Body of pancreas (tissue), 4 donors: ENCODE data around the gene DEGS1. TPM values are rescaled to one million over a fixed set of nuclear protein-coding genes. Genes with fewer than 3 reads are reported as not detected.
A peak's percentile ranks its signal among the peaks of the same experiment; 100 is the strongest.

Source experiments
- ATAC-seq: fragments of 150-250 bp; one replicate; pipeline ENCODE4 v1.9.1; 2016
- DNase-seq, 4 donors: peaks; one replicate each; pipeline ENCODE4 v3.0.0-alpha.2; 2019
- H3K27ac ChIP-seq, 4 donors: fragments of 200-600 bp; sonication (generic); 1 replicate in 3 of 4; 2 replicates in 1 of 4; pipeline versions ENCODE4 v1.5.1 to v1.6.1; 2016 to 2019; ENCODE audit warnings: mild to moderate bottlenecking in 1 of 4, mixed read lengths in 1 of 4, moderate library complexity in 1 of 4
- H3K27me3 ChIP-seq, 2 donors: fragments of 200-600 bp; sonication (generic); one replicate each; pipeline ENCODE4 v1.6.0; 2016; ENCODE audit warnings: mild to moderate bottlenecking in 1 of 2
- H3K36me3 ChIP-seq, 2 donors: fragments of 200-600 bp; sonication (generic); replicated peaks in 1 of 2; 2 replicates each; pipeline ENCODE4 v1.5.1; 2016; ENCODE audit warnings: low read depth in 2 of 2; ENCODE audit not compliant: insufficient read depth in 1 of 2
- H3K4me1 ChIP-seq: fragments of 200-600 bp; sonication (generic); one replicate; pipeline ENCODE4 v1.6.0; 2016
- H3K4me3 ChIP-seq, 2 donors: fragments of 200-600 bp; sonication (generic); 1 replicate in 1 of 2; 2 replicates in 1 of 2; pipeline ENCODE4 v1.5.1; 2016 to 2019
- H3K9me3 ChIP-seq, 3 donors: fragments of 200-600 bp; sonication (generic); 1 replicate in 2 of 3; 2 replicates in 1 of 3; pipeline ENCODE4 v1.5.1; 2016
- CTCF ChIP-seq, 7 experiments: fragments of 450-650 bp in 4 of 7; fragments of 200-600 bp in 3 of 7; sonication (generic) in 3 of 7; IDR thresholded peaks; one replicate each; pipeline ENCODE4 v1.5.1; 2016 to 2019; ENCODE audit warnings: antibody characterized with exemption in 7 of 7
- POLR2A ChIP-seq, 3 donors: fragments of 450-650 bp; IDR thresholded peaks; one replicate each; pipeline ENCODE4 v1.6.1; 2016; ENCODE audit warnings: antibody characterized with exemption in 3 of 3, mild to moderate bottlenecking in 2 of 3
- WGBS, 2 donors: methylation state at CpG; one replicate each; pipeline ENCODE4 v1.1.5; 2017; 5-methylcytosine and 5-hydroxymethylcytosine counted together
- intact Hi-C: fragments of 100-400 bp; cut with DNase I; formaldehyde crosslinking; loops from one replicate; pipeline ENCODE4 v1.15.1; 2023
- total RNA-seq, 2 donors: library from RNA; depleted of rRNA; stranded (reverse); fragments of >200 nt; gene quantifications; one replicate each; pipeline ENCODE4 v1.1.0, GENCODE V29; 2016

The DEGS1 gene
- total RNA-seq, 2 donors from 2014 or later = 16.3 to 18.5 TPM

DNA sequence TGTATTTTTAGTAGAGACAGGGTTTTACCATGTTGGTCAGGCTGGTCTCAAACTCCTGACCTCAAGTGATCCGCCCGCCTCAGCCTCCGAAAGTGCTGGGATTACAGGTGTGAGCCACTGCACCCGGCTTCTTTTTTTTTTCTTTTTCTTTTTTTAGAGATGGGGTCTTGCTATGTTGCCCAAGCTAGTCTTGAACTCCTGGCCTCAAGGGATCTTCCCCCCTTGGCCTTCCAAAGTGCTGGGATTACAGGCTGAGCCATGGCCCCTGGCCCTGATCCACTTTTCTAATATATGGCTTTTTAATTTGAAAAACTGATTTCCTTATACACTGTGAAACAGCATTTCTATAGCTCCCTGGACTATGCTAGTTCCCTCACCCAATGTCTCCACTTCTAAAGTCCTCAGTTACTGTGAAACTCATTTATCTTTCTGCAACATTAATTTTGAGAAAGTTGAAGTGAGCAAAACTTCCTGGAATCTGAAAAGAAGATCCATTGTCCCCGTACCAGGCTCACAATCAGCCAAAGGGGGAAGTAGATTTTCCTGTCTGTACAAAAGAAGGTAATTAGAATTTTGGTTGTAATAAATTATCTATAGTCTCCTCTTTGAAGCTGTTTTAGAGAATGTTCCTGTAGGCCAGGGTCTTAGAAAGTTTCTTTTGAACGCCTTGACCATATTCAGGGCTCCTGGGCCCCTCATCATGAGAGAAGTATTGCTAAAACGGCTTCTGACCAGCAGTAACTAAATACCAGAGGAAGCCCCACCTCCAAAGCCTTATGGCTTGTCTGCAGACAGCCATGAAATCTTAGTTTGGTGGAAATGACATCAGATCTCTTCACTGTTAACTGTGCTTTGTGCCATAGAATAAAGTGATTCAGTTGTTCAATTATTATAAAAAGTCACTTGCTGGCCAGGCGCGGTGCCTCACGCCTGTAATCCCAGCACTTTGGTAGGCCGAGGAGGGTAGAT lies 34.9 kb downstream of the DEGS1 start:
- Histone ChIP-seq H3K9me3 (no peaks in the 10 kb centered on the region), H3K4me3 (no peak overlapping the region), H3K36me3 (no peaks in the 10 kb centered on the region), H3K4me1 (peaks cover 14% of the 10 kb centered on the region), H3K27me3 (no peaks in the 10 kb centered on the region), H3K27ac (peak overlapping the region in 1 of 4 donors; percentile 24)
- intact Hi-C loops = no loop called here
- ATAC-seq (no peak), DNase-seq (no peak)
- WGBS, 2 donors = 83% methylated on average over 11 of the region's 11 CpGs
- TF ChIP-seq CTCF (IDR thresholded peaks at IDR 0.05) (no peak), POLR2A (IDR thresholded peaks at IDR 0.05) (no peak)

DNA sequence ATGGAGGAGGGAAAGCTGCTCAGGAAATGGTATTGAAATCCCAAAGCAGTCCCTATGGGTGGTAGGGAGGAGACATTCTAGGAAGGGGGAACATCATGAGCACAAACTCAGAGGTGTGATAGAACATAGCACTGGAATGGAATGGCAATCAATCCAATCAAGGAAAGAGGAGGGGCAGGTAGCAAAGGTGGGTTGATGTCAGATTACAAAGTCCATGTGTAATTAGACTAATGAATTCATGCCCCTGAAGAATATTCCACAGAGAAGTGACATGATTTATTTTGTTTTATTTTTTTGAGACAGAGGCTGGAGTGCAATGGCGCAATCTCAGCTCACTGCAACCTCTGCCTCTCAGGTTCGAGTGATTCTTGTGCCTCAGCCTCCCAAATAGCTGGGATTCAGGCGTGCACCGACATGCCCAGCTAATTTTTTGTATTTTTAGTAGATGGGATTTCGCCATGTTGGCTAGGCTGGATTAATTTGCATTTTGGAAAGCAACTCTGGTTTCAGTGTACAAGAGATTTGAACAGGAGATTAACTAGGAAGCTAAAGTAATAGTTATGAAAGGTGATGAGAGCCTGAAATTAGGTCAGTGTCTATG lies 36.1 kb downstream of the DEGS1 start:
- intact Hi-C loops = no loop called here
- Histone ChIP-seq H3K4me1 (peaks cover 14% of the 10 kb centered on the region), H3K27me3 (no peaks in the 10 kb centered on the region), H3K27ac (no peak overlapping the region), H3K36me3 (no peaks in the 10 kb centered on the region), H3K9me3 (no peaks in the 10 kb centered on the region), H3K4me3 (no peak overlapping the region)
- ATAC-seq (no peak), DNase-seq (no peak)
- WGBS, 2 donors = 80% methylated on average over 5 of the region's 5 CpGs
- no peak for TF ChIP-seq CTCF (IDR thresholded peaks at IDR 0.05)
- TF ChIP-seq POLR2A (IDR thresholded peaks at IDR 0.05) = no peak

DNA sequence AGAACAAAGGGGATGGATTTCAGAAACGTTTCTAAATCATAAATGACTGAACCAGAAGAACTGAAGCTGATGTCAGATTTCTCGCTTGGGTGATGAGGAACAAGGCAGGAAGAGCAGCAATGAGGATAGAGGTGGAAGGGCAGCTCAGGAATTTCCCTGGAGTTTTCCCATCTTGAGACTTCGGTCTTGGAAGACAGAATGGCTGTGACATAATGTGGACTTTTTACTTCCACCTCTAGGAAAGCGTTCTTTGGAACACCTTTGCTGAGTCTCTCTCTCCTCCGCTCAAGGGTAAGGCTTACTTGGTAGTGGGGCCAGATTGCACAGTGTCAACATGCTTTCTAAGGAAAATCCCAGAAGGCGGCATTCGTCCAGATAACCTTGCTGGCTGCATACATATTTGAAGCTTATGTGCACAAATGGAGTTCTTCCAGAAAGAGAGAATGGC lies 36.6 kb downstream of the DEGS1 start:
- Histone ChIP-seq H3K4me3 (no peak overlapping the region), H3K36me3 (no peaks in the 10 kb centered on the region), H3K27ac (no peak overlapping the region), H3K27me3 (no peaks in the 10 kb centered on the region), H3K4me1 (peaks cover 14% of the 10 kb centered on the region), H3K9me3 (no peaks in the 10 kb centered on the region)
- intact Hi-C loops = no loop called here
- WGBS, 2 donors = 38 to 40% methylated on average over 7 of the region's 7 CpGs
- TF ChIP-seq POLR2A (IDR thresholded peaks at IDR 0.05) = no peak
- TF ChIP-seq CTCF (IDR thresholded peaks at IDR 0.05) = no peak
- ATAC-seq = no peak
- DNase-seq = peak in 3 of 4 donors; percentile 32 to 56 (median 43)

DNA sequence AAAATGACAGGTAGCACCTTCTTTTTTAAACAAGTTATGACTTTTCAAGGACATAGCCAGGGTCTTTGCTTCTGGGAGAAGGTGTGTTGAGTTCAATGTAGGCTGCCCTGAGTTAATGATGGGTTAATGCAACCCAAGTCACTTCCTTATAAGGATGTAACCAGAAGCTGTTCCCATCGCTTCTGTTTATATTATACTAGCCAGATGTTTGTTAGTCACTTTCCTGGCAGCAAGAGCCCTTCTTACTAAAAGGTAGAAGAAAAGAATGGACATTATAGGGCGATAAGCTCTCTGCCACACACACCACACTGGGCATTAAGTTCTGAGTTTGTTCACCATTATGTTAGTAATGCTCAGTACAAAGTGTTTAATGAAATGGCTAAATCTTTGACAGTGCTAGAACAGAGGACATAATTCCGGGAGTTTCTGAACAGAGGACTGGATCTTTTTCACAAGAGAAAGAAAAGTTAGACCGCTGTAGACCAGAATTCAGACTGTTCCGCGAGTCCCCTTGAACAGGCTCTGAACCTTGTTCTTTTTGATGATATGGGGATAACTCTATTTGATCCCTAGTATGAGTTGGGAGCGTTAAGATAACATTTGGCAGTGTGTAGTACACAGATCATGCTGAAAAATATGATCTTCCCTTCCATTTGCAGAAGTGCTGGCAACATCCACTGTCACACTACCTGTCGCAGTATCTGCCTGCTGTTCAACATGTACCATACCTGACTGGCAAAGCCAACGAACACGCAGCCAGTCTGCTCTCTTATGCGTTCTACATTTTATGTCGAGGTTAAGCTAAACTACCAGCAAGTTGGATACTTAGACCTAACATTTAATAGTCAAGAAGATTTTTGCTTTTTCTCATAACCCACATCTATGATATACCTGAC lies 41.0 kb downstream of the DEGS1 start:
- ATAC-seq = no peak
- H3K36me3 ChIP-seq = peaks cover 0 to 7% of the 10 kb centered on the region in 2 donors

More for the DNA sequence above, 41.0 kb downstream of the DEGS1 start:
- Histone ChIP-seq H3K4me1 (peaks cover 8% of the 10 kb centered on the region), H3K27me3 (no peaks in the 10 kb centered on the region), H3K27ac (no peak overlapping the region), H3K4me3 (no peak overlapping the region), H3K9me3 (no peaks in the 10 kb centered on the region)
- no peak for DNase-seq
- TF ChIP-seq POLR2A (IDR thresholded peaks at IDR 0.05) (no peak), CTCF (IDR thresholded peaks at IDR 0.05) (no peak)
- intact Hi-C loops = no loop called here
- WGBS, 2 donors = 65% methylated on average over 12 of the region's 12 CpGs
